GM18873 (cell line): ENCODE measurements around the gene KTN1.

Source experiments
- ATAC-seq: cut with Tn5 transposase; IDR thresholded peaks from one replicate; pipeline ENCODE4 v1.9.1; 2021; ENCODE audit warnings: mild to moderate bottlenecking, moderate library complexity, moderate number of reproducible peaks; ENCODE audit not compliant: unreplicated experiment, low FRiP score

The KTN1 gene

DNA sequence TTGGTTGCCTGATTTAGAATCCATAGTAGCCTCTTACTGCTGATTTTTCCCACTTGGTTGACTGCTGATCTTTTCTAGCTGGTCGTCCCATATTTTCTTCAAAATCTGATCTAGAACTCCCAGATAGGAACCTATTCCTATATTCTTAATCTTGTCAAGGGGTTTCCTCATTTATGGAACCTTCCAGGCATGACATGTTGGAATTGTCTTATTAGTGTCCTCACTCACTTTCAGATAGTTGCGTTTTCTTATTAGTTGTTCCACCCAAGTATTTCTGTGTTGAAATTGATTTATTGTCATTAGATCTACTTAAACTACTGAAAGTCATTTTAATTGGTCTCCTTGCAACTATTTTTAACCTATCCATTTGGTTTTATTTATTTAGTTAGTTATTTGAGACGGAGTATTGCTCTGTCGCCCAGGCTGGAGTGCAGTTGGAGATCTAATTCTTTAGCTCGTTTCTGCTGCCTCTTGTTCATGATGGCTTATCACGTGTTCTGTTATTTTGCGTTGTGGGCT, 25.0 kb downstream of the KTN1 start:
- ATAC-seq = no peak

DNA sequence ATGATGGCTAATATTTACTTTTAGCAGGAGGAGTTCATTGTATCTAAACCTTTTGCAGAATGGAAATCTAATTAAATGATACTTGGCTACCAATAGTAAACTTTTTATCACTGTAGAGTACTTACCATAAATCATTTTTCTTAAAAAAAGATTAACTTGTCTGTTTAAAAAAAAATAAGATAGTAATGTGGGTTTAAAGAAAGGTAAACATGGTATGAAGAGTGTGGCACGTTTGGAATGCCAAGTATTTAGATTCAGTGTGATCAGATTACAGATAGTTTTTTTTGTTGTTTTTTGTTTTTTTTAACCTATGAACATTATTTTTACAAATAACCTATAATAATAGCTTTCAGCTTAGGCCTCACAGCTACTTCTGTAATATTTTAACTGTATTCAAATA, 25.8 kb downstream of the KTN1 start:
- ATAC-seq = no peak

DNA sequence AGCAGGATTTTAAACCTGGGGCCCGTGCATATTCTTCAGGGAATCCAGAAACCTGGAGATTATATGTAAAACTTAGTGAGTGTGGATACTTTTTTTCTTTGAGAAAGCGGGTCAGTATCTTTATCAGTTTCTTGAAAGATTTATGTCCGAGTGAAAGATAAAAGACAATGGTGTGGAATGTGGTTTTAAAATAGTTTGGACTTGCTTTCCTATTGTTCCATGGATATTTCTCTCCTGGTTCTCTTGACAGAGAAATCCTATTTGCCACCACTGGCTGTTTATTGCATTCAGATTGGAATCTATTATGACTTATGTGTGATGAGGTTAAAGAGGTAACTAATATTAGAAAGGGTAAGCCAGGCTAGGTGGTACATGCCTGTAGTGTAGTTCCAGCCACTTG, 27.4 kb downstream of the KTN1 start:
- no peak for ATAC-seq

DNA sequence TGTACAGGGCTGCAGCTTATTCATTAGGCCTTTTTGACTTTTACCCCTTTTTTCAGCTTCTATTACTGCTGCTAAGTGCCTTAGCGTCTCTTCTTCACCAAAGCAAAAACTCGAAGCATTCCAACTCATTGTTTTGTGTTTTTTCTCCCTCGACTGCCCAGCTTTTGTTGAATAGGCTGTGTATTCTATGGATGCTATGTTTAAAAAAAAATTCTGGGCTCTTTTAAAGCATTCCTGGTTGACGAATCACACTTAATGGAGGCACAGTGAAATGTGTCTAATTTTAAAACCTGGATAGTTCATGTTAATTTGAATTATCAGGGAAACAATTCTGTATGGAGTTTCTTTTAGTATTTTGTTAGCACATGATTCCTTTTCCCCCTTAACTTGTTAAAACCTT, 29.7 kb downstream of the KTN1 start:
- no peak for ATAC-seq

DNA sequence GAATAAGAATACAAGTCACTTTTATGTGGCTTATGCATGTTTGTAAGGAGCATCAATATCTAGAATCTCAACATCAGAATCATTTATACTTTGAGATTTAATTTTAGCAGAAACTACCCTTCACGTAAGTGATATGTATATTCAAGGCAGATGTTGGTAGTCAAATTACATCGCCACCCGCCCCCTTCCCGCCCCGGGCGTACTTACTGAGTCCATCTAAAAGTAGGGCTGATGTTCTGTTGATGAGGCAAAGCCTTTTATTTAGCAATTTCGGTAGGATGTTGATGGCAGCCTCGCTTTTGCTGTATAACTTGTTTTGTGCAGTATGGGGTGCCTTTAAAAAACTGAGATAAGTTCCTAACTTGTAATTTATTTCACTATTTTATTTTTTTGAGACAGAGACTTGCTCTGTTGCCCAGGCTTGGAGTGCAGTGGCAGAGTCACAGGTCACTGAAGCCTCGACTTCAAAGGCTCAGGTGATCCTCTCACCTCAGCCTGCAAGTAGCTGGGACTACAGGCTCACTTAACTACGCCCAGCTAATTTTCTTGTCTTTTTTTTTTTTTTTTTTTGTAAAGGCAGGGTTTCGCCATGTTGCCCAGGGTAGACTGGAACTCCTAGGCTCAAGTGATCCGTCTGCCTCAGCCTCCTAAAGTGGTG, 30.8 kb downstream of the KTN1 start:
- ATAC-seq = no peak

DNA sequence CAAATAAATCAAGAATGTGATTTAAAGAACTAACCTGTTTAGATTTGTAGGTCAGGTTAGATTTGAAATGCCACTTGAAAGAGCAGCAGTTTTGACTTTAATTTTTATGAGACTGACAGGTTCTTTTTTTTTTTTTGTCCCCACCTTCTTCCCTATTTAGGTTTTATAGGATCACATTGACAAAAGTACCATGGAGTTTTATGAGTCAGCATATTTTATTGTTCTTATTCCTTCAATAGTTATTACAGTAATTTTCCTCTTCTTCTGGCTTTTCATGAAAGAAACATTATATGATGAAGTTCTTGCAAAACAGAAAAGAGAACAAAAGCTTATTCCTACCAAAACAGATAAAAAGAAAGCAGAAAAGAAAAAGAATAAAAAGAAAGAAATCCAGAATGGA, 31.9 kb downstream of the KTN1 start:
- ATAC-seq = no peak

DNA sequence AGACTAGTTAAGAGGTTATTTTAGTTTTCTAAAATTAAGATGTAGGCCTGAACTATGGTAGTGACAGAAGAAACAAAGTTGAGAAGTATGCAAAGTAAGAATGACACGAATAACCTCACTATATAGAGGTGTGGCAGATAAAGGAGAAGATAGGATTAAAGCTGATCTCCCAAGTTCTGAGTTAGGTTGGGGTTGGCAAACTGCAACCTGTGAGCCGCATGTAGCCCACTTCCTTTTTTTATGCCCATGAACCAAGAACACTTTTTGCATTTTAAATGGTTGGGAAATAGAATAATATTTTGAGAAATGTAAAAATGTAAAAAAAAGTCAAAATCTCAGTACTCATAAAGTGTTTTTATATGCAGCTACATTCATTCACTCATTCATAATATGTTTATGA, 34.3 kb downstream of the KTN1 start:
- no peak for ATAC-seq

DNA sequence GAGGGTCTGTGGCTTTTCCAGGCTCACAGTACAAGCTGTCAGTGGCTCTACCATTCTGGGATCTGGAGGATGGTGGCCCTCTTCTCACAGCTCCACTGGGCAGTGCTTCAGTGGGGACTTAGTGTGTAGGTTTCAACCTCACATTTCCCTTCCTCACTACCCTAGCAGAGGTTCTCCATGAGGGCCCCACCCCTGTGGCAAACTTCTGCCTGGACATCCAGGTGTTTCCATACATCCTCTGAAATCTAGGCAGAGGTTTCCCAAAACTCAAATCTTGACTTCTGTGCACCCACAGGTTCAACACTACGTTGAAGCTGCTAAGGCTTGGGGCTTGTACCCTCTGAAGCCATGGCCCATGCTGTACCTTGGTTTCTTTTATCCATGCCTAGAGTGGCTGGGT, 40.3 kb downstream of the KTN1 start:
- ATAC-seq = no peak

DNA sequence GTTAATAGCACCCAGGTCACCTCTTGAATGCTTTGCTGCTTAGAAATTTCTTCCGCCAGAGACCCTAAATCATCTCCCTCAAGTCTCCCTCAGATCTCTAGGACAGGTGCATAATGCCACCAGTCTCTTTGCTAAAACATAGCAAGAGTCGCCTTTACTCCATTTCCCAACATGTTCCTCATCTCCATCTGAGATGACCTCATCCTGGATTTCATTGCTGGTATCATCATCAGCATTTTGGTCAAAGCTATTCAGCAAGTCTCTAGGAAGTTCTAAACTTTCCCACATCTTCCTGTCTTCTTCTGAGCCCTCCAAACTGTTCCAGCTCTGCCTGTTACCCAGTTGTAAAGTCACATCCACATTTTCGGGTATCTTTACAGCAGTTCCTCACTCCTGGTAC, 41.0 kb downstream of the KTN1 start:
- no peak for ATAC-seq

DNA sequence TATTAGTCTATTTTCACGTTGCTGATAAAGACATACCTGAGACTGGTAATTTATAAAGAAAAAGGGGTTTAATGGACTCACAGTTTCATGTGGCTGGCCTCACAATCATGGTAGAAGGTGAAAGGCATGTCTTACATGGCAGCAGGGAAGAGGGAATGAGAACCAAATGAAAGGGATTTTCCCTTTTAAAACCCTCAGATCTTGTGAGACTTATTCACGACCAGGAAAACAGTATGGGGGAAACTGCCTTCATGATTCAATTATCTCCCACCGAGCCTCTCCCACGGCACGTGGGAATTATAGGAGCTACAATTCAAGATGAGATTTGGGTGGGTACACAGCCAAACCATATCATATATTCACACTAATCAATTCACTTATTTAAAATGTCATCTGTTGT, 41.4 kb downstream of the KTN1 start:
- no peak for ATAC-seq

DNA sequence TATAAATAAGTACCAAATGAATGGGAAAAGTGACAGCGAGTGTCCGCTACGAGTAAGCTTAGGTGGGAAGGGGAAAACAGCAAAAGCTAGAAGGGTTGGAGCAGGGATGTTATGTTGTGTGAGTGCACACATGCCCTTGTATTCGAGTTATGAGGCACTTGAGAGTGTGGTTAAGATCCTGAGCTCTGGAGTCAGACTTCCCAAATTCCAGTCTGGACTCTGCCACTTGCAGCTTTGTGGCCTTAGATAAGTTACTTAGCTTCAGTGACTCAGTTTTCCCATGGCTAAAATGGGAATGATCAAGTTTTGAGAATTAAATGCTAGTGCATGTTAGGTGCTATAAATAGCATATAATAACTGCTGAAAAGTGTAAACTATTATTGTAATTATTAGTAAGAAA, 44.9 kb downstream of the KTN1 start:
- no peak for ATAC-seq

DNA sequence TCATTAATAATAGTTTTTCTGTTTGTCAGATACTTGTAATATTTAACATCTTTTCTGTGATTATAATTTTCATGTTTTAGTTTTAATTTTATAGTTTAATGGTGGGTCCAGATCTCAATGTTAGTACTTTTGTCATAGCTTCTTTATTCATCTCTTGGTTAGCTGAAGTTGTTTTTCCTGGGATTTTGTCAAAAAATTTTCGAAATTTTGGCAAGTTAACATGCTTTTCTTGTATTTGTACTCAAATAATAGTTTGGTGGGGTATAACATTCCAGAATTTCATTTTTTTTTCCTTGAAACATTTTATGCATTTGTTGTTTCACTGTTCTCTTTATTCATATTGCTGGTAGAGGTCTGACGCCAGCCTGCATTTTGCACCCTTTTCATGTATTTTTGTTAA, 45.5 kb downstream of the KTN1 start:
- ATAC-seq = no peak

DNA sequence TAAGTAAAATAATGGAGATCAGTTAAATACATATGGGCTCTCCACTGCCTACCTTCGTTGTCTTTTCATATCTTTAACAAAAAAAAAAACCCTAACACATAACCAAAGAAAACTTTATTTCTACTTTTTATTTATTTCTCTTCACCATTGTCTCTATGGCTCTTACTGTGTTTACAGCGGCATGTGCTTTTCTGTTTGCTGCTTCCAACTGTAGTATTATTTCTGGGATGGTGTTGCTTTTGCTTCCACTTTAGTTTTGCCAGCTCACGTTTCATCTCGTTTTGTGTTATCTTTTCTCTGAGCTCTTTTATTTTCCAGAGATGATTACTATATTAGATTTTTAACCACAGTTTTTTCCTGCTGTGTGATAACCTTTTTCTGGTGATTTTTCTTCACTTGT, 46.1 kb downstream of the KTN1 start:
- ATAC-seq = no peak

DNA sequence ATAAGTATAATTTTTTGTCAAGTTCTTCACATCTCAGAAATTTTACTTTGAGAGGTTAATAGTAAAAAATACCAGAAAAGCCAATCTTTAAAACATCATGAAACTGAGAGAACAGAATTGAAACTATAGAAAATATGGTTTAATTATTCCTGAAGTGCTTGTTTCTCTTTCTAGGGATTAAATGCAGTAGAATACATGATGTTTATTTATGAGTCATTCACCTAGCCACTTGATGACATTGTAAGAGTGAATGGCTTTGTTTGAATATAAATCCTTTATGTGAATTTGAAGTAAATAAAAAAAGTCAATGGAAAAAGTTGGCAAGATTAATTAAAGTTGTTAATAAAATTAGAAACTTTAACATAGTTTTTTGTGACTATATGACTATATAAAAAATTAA, 48.4 kb downstream of the KTN1 start:
- no peak for ATAC-seq

DNA sequence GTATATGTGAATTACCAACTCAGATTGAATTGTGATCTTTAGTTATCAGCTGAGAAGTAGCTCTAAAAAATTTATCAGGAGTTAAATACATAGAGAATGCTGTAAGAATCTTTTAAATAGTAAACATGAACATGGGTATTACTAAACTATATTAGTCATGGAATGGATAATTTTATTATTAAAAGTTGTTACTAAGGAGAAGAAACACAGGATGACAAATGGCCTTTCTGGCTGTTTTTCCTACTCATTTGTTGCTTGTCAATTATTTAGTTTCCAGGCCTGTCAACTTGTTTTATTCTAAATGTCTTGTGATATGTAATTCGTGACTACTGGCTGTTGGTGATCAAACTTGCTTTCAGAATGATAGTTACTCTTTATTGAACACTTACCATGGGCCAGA, 58.7 kb downstream of the KTN1 start:
- ATAC-seq = no peak

DNA sequence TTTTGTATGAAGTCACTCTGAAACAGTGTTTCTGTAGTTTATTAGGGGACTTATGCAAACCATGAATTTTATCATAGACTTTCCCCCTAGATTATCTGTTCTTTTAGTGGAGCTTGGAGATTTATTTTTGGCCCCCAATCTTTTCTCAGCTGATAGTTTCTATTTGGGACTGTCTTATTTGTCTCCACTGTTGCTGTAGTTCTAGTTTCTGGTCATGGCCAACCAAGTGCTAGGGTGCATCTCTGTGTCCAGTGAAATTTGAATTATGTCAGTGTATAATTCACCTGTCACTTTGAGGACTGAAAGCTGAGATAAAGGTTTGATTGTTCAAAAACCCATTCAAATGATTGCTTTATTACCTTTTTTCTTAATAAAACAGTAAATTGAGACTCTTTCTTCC, 61.3 kb downstream of the KTN1 start:
- ATAC-seq = no peak

DNA sequence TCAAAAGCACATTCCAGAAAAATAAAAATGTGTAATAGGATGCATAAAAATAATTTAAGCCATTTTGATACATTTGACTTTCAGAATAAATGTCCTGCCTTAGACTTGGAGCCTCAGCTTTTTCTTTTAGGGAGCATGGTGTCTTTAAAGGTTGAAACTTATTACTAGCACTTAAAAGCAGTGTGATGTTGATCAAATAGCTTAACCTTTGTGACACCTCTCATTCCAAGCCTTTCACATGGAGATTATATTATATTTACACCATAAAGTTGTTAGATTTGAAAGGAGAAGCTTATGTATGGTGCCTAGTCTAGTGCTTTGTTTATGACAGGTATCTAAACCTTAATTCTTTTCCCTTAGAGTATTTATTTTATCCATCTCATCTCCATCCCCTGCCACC, 61.9 kb downstream of the KTN1 start:
- no peak for ATAC-seq

DNA sequence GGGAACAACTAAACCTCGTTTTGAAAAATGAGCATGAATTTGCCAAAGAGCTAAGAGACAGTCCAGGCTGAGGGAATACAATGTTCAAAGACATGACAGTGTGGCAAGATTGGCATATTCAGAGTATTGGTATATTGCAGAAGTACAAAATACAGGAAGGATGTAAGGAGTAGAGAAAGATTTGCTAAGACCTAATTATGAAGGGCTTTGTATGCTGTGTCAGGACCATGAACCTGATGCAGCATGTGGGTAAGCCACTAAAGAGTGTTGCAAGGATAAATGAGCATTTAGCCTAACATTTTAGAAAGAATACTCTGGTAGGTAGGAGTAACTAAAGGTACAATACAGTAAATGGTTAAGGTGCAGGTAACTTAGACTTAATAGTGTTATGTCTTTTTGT, 65.1 kb downstream of the KTN1 start:
- ATAC-seq = no peak

DNA sequence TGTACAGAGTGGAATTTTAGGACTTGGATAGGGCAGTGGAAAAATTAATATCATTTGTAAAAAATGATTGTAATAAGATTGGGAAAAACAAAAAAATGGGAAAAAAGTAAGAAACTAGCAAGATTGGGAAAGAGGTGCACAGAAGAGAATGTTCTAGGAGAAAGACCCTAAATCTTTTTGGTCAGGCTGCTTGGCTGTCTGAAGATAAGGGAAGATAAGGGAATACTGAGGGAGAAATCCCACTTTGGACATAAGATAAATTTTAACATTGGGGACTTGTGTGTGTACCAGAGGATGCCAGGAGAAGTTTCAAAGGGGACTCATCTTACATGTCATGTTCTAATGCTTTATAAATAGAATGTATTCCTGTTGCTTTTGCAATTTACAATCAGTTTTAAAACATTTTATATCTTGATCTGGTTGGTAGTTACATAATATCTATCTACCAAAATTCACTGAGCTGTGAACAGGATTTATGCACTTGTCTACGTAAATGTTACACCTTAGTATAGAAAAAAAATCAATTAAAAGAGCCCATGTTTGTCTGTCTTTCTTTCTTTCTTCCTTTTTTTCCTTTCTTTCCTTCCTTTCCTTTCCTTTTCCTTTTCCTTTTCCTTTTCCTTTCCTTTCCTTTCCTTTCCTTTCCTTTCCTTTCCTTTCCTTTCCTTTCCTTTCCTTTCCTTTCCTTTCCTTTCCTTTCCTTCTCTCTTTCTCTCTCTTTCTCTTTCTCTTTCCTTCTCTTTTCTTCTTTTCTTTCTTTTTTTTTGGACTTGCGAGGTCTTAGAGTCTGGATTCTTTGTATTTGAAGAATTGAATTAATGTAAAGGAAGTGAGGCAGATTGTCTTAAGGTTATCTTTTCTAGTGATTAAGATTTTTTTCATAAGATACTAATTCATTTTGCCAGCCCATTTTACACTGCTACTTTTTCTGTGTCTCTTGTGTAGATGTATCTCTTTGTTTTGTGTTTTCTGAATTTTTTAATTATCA, 66.1 kb downstream of the KTN1 start:
- no peak for ATAC-seq

DNA sequence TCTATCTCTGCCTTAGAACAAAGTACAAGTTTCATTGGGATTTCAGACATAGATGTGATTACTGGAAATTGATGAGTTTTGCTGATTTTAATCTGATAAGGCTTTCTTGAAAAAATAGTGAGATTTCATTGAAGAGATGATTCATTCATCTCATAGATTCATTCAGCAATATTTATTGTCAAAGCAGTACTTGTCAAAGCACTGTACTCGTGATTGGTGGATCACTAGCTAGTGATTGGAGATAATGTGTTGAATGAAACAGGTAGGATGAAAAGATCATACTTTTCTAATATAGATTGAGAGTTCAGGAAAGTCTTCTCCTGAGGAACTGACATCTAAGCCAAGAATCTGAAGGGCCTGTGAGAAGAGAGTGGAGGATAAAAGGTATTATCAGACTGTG, 71.0 kb downstream of the KTN1 start:
- ATAC-seq = no peak

DNA sequence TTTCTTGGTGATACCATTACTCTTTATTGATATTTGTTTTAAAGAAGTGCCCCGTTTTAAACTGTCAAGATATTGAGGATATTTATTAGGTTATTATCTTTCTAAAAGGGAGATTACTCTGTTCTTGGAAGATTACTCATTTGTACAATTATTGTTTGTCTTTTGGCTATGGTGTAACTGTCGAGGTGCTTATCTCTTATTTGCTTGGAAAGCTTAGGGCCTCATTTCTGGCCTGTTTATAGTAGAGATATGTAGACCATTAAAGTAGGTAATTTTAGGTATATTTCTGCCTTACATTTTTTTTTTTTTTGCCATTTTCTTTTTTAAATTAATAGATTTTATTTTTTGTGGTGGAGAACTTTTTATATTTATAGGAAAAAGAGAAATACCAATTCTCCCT, 74.2 kb downstream of the KTN1 start:
- ATAC-seq = no peak

DNA sequence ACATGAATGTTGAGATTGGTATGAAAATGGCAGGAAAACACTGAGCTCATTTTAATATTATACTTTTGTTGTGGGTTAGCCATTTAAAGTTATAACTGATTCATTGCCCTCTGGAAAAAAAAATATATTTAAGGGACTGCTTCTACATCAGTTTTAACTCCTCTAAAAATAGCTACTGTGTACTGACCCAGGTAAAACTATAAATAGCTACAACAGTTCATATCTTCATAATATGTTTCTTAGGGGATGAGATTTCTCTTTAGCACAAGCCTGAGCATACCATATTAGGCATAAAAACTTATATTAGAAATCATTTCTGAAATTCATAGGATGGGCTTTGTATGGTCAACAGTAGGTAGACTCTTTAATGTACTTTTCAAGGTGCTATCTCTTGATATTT, 81.0 kb downstream of the KTN1 start:
- no peak for ATAC-seq
